Activated CD4-positive, alpha-beta T cell treated with anti-CD3 and anti-CD28 coated beads, Interleukin-2, amount 50 U/mL, for 1 hour (primary cell): Measurements from ENCODE around the gene MANSC1.
"Not testable (repeated sequence)": the region's sequence is repeated elsewhere in the genome, so short reads cannot be mapped to it uniquely, and the experiment has no call there.

Source experiments
- DNase-seq: peaks from one replicate; pipeline ENCODE4 v3.0.0-alpha.2; 2020

MANSC1 gene

DNA sequence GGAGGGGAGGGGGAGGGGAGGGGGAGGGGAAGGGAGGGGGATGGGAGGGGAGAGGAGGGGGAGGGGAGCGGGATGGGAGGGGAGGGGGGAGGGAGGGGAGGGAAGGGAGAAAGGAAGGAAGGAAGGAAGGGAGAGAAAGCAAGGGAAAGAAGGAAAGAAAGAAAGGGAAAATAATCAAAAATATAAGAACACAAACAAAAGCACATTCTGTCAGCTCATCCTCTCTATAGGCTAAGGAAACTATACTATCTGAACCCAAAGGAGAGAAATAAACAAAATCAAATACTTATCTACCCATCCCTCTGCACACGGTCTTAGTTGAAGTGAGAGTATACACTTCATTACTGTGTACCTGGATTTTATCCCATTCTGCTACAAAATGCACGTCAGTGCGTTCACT is 26.9 kb downstream of the MANSC1 start:
- no peak for DNase-seq

DNA sequence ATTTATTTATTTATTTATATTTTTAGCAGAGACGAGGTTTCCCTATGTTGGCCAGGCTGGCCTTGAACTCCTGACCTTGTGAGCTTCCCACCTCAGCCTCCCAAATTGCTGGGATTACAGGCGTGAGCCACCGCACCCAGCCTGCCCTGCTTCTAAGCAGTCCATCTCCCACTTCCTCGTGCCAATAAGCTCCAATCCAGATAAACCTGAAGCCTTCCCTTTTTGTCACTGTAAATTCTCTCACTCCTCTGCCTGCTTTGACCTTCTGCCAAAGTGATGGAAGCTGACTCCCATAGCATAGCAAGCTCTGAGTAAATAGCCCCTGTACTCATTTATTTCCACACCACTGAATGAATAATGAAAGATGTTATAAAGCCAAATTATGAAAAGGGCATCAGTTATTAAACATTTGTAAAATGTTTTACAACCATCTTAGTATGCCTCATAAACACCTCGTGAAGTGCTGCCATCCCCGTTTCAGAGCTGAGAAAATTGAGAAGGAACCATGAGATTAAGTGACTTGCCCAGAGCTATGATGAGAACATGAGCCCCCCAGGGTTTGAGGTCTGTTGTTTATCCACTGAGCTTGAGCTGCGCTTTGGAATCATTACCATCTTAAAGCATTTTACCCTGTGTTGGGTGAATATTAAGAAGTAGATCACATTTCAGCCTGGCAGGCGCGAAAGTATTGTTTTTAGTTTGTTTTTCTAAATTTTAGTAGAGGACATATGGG is 30.4 kb downstream of the MANSC1 start:
- no peak for DNase-seq

DNA sequence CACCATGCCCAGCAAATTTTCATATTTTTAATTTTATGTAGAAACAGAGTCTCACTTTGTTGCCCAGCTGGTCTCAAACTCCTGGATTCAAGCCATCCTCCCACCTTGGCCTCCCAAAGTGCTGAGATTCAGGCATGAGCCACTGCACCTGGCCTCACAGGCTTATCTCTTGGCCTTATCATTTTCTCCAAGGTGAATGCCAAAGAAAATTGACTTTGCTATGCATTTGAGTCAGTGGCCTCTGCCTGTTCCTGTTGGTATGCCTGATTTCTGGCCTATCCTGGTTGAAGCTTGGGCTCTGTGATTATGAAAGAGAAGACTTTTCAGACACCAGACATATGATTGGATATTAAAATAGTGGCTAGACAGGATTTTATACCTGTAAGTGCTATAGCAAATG is 34.2 kb downstream of the MANSC1 start:
- no peak for DNase-seq

DNA sequence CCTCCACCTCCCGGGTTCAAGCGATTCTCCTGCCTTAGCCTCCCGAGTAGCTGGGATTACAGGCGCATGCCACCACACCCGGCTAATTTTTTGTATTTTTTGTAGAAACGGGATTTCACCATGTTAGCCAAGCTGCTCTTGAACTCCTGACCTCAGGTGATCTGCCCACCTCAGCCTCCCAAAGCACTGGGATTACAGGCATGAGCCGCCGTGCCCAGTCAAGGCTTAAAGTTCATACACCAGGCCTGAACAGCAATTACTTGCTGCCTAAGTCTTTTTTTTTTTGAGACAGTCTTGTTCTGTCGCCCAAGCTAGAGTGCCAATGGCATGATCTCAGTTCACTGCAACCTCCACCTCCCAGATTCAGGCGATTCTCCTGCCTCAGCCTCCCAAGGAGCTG is 39.3 kb downstream of the MANSC1 start:
- not testable (repeated sequence) for DNase-seq

DNA sequence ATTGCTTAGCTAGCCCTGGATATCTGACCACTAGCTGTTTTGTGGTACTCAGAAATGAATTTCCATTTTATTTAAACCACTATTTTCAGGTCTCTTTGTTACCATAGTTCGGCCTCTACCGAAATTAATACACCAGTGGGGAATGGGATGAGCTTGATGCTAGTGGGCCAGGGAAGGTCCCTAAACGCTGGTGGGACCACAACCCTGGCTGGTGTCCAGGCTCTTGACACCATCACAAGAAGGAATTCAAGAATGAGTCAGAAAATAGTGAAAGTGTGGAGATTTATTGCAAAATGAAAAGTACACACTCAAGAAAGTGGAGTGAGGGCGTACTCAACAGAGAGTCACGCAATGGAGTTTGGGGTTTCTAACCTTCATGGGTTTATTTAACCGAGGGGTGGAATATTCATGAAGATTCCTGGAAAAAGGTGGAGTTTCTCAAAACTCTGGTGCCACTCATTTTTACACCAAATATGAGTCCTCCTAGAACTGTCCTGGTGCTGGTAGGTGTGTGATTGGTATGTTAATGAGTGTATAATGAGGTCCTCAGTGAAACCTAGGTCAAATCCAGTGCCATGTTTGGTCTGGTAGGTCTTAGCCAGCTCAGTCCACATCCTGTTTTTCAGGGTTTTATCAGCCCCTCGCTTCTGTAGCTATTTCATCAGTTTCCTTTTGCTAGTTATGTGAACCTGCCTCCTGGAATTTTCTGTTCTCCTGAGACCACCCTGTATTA is 44.3 kb downstream of the MANSC1 start:
- no peak for DNase-seq

DNA sequence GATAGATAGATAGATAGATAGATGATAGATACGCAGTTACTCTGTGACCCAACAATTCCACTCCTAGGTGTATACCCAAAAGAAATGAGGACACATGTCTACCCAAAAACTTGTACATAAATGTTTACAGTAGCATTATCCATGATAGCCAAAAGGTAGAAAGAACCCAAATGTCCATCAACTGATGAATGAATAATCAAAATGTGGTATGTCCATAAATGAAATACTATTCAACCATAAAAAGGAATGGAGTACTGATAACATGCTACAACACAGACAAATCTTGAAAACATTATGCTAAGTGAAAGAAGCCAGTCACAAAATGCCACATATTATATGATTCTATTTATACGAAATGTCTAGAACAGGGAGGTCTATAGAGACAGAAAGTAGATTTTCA is 47.1 kb downstream of the MANSC1 start:
- no peak for DNase-seq

DNA sequence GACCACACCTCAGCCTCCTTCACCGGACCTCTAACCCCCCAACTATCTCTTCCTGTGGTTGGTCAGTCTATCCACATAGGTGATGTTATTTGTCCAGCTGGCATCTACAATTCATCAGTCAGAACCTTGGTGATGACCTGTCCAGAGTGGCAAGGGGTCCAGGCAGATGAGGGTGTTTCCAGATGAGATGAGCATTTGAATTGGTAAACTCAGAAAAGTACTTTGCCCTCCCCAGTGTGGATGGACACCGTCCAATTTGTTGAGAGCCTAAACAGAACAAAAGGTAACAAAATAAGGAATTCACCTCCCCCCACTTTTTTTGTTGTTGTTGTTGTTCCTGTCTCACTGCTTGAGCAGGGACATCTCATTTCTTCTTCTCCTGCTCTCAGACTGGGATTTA is 48.9 kb downstream of the MANSC1 start:
- DNase-seq, result no peak

DNA sequence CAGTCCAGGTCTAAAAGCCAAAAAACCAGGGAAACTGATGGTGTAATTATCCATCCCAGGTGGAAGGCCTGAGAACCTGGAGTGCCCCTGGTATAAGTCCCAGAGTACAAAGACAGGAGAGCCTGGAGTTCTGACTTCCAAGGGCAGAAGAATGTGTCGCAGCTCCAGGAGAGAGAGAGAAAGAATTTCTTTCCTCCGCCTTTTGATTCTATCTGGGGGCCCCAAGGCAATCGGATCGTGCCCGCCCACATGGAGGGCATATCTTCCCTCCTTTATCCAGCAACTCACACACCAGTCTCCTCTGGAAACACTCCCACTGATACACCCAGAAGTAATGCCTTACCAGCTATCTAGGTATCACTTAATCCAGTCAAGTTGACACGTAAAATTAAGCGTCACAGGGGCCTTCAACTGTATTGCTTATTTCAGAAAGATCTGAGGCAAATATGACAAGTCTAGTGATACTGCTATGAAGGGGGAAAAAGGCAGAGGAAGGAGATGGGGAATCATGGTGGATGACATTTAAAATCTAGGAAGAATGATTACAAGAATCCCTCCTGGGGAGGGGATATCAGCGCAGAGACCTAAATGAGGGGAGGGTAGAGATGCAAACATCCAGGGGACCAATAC is 52.7 kb downstream of the MANSC1 start:
- no peak for DNase-seq

DNA sequence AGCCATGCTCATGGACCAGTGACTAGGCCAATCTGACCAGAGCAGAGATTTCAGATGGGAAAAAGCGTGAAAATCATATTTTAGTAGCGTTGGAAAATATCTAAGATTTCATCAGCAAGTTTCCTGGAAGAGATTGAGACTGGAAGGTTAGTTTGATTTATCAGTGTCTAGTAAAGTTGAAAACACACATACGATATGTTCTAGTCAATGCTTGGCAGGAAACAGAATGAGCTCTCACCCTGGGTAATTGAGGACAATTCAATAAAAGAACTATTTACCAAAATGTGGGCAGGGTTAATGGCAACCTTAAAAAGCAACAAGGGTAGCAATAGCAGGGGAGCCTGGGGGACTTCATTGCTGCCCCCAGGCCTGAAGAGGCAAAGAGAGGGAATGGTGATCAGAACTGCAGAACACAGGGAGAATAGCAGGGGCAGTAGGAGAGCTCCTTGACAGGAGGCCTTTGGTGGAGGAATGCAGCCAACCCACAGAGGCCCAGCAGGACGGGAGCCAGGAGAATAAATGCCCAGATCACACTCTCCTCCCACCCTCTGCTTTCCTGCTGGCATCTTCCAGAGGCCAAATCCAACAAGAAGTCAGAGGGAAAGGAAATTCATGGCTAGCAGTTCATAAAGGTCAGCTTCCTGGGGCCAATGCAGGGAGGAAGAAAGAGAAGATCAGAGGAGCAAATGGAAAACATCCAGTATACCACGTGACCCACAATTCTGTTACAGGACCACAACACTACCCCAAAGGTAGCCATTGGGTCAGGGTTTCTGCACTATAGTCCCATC is 55.6 kb downstream of the MANSC1 start:
- DNase-seq, result no peak

DNA sequence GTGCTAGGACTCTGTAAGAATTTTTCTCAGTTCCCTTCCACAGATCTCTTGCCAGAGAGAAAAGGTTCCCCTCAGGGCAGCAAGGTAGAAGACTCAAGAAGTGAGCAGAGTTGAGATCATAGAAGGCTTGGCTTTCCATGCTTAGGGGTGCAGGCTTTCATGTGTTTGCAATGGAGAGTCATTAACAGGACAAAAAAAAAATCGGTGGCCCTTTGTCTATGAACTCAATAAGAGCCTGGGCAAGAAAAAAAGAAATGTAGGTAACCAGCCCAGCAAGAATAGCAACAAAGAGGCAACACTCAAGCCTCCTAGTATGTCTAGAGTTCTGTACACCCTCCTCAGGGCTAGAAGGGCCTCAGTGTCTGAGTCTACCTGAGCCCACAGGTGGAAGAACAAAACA is 59.8 kb downstream of the MANSC1 start:
- no peak for DNase-seq

DNA sequence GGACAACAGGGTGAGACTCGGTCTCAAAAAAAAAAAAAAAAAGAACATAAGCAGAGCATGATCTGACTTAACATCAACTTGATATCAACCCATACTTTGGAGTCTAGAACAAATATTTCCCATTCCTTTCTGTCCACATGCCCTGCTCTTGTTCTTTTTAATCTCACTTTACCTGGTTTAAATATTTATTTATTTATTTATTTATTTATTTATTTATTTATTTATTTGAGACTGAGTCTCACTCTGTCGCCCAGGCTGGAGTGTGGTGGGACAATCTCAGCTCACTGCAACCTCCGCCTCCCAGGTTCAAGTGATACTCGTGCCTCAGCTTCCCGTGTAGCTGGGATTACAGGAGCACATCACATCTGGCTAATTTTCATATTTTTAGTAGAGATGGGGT is 63.6 kb downstream of the MANSC1 start:
- no peak for DNase-seq

DNA sequence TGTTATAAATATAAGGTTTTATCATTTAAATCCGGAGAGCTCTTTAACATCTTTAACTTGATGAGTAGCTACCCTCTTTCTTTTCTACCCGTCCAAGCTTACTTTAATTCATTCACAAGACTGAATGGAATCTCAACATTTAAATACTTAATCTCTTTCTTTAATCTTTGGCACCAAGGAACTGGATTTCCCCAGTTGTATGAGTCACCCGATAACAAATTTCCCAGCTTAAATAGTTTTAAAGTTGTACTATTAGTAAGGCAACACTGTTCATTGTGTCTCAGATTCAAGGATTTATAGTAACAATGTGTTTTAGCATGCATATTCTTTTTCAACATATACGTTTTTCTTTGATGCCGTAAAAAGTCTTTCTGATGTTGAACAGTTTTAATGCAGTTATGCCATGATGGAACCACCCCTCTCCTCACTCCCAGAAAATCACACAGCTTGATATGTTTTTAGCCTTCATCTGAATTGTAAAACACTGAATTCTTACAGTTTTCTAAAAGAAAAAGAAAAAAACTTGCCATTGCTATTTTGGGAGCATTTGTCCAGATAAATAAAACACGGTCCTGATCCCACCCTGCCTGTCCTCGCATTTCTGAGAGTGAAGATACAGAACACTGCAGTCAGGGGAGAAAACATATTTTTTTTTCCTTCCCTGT is 67.1 kb downstream of the MANSC1 start:
- no peak for DNase-seq

DNA sequence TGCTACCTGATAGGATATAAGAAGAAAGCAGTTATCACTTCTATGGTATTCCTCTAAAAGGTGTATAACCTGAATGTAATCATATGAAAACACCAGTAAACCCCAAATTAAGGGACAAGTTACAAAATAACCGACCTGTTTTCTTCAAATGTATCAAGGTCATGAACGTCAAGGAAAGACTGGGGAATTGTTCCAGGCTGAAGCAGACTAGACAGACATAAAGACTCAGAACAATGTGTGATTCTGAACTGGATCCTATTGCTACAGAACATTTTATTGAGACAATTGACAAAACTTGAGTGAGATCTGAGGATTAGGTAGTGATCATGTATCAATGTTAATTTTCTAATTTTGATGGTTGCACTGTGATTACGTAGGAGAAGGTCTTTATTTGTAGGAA is 67.8 kb downstream of the MANSC1 start:
- no peak for DNase-seq

DNA sequence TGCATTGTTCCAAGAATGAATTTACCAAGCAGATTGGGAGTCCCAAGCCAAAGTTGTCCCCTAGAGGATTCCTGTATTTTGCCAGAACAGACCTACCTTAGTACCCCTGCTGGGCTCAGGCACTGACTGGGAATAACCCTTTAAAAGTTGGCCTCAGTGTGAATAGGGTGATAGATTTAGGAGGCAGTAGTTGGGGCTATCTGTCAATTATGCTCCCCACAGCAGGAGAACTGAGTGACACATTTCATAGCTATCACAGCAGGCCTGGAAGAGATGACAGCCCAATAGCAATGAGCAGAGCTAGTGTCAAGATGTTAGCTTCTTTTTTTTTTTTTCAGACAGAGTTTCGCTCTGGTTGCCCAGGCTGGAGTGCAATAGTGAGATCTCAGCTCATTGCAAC is 68.9 kb downstream of the MANSC1 start:
- no peak for DNase-seq

DNA sequence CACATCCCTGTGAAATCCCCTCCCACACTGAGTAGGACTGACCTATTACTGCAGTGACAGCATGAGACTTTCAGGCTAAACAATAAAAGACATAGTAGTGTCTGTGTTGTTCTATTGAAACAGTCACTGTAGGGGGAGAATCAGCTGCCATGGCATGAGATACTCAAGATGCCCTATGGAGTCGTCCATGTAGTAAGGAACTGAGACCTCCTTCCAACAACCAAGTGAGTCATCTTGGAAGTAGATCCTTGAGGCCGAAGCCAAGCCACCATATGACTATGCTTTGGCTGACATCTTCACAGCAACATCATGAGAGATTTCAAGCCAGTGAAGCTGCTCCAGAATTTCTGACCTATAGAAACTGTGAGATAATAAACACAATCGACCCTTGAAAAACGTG is 71.1 kb downstream of the MANSC1 start:
- DNase-seq, result no peak
